Body of pancreas (tissue), 4 donors: ENCODE data around the gene LMBR1. TPM values are rescaled to one million over a fixed set of nuclear protein-coding genes. Genes with fewer than 3 reads are reported as not detected.
"Not testable (repeated sequence)": the region's sequence is repeated elsewhere in the genome, so short reads cannot be mapped to it uniquely, and the experiment has no call there.

Source experiments
- ATAC-seq: fragments of 150-250 bp; one replicate; pipeline ENCODE4 v1.9.1; 2016
- DNase-seq, 4 donors: peaks; one replicate each; pipeline ENCODE4 v3.0.0-alpha.2; 2019
- H3K27ac ChIP-seq, 4 donors: fragments of 200-600 bp; sonication (generic); 1 replicate in 3 of 4; 2 replicates in 1 of 4; pipeline versions ENCODE4 v1.5.1 to v1.6.1; 2016 to 2019; ENCODE audit warnings: mild to moderate bottlenecking in 1 of 4, mixed read lengths in 1 of 4, moderate library complexity in 1 of 4
- H3K27me3 ChIP-seq, 2 donors: fragments of 200-600 bp; sonication (generic); one replicate each; pipeline ENCODE4 v1.6.0; 2016; ENCODE audit warnings: mild to moderate bottlenecking in 1 of 2
- H3K36me3 ChIP-seq, 2 donors: fragments of 200-600 bp; sonication (generic); replicated peaks in 1 of 2; 2 replicates each; pipeline ENCODE4 v1.5.1; 2016; ENCODE audit warnings: low read depth in 2 of 2; ENCODE audit not compliant: insufficient read depth in 1 of 2
- H3K4me1 ChIP-seq: fragments of 200-600 bp; sonication (generic); one replicate; pipeline ENCODE4 v1.6.0; 2016
- H3K4me3 ChIP-seq, 2 donors: fragments of 200-600 bp; sonication (generic); 1 replicate in 1 of 2; 2 replicates in 1 of 2; pipeline ENCODE4 v1.5.1; 2016 to 2019
- H3K9me3 ChIP-seq, 3 donors: fragments of 200-600 bp; sonication (generic); 1 replicate in 2 of 3; 2 replicates in 1 of 3; pipeline ENCODE4 v1.5.1; 2016
- CTCF ChIP-seq, 7 experiments: fragments of 450-650 bp in 4 of 7; fragments of 200-600 bp in 3 of 7; sonication (generic) in 3 of 7; IDR thresholded peaks; one replicate each; pipeline ENCODE4 v1.5.1; 2016 to 2019; ENCODE audit warnings: antibody characterized with exemption in 7 of 7
- POLR2A ChIP-seq, 3 donors: fragments of 450-650 bp; IDR thresholded peaks; one replicate each; pipeline ENCODE4 v1.6.1; 2016; ENCODE audit warnings: antibody characterized with exemption in 3 of 3, mild to moderate bottlenecking in 2 of 3
- WGBS, 2 donors: methylation state at CpG; one replicate each; pipeline ENCODE4 v1.1.5; 2017; 5-methylcytosine and 5-hydroxymethylcytosine counted together
- intact Hi-C: fragments of 100-400 bp; cut with DNase I; formaldehyde crosslinking; loops from one replicate; pipeline ENCODE4 v1.15.1; 2023
- total RNA-seq, 2 donors: library from RNA; depleted of rRNA; stranded (reverse); fragments of >200 nt; gene quantifications; one replicate each; pipeline ENCODE4 v1.1.0, GENCODE V29; 2016

The LMBR1 gene
- total RNA-seq, 2 donors from 2014 or later, result 23.4 to 54.0 TPM

- H3K4me1 ChIP-seq, result no peaks in the 10 kb centered on the region
- H3K9me3 ChIP-seq, result peaks cover 0 to 9% (median 0%) of the 10 kb centered on the region in 3 donors
- ATAC-seq, result no peak
- TF ChIP-seq CTCF (IDR thresholded peaks at IDR 0.05), result no peak
- no peak for TF ChIP-seq POLR2A (IDR thresholded peaks at IDR 0.05)
- H3K4me3 ChIP-seq, result no peak overlapping the region
- no peak for DNase-seq
- H3K36me3 ChIP-seq, result no peaks in the 10 kb centered on the region
- H3K27ac ChIP-seq, result no peak overlapping the region
- intact Hi-C loops, result no loop called here
- no peaks in the 10 kb centered on the region for H3K27me3 ChIP-seq
- WGBS, 2 donors, result 97 to 100% methylated on average over 2 of the region's 2 CpGs
These were observed 17.2 kb downstream of the LMBR1 start for GRCh38 chr7:156875766-156876165.

GRCh38 chr7:156868363-156868762 lies 24.6 kb downstream of the LMBR1 start:
- H3K4me1 ChIP-seq, H3K4me3 ChIP-seq, H3K27ac ChIP-seq, ATAC-seq, H3K36me3 ChIP-seq, H3K27me3 ChIP-seq, intact Hi-C loops, DNase-seq, H3K9me3 ChIP-seq: not testable (repeated sequence)
- 96 to 97% methylated on average over 6 to 8 of the region's 8 CpGs for WGBS, 2 donors

GRCh38 chr7:156865493-156865892 lies 27.5 kb downstream of the LMBR1 start:
- Histone ChIP-seq H3K27ac (no peak overlapping the region), H3K36me3 (no peaks in the 10 kb centered on the region), H3K4me3 (no peak overlapping the region), H3K27me3 (no peaks in the 10 kb centered on the region), H3K9me3 (peaks cover 0 to 3% (median 0%) of the 10 kb centered on the region in 3 donors), H3K4me1 (no peaks in the 10 kb centered on the region)
- DNase-seq (no peak), ATAC-seq (no peak)
- 68 to 80% methylated on average over 1 of the region's 1 CpG for WGBS, 2 donors
- TF ChIP-seq POLR2A (IDR thresholded peaks at IDR 0.05), result no peak
- TF ChIP-seq CTCF (IDR thresholded peaks at IDR 0.05), result no peak
- intact Hi-C loops, result no loop called here

GRCh38 chr7:156862022-156862421 lies 31.0 kb downstream of the LMBR1 start:
- DNase-seq, H3K27ac ChIP-seq, H3K4me3 ChIP-seq, H3K36me3 ChIP-seq, H3K9me3 ChIP-seq, H3K27me3 ChIP-seq, ATAC-seq, H3K4me1 ChIP-seq, intact Hi-C loops: not testable (repeated sequence)
- WGBS, 2 donors, result 95% methylated on average over 2 of the region's 2 CpGs

- TF ChIP-seq POLR2A (IDR thresholded peaks at IDR 0.05), result no peak
- TF ChIP-seq CTCF (IDR thresholded peaks at IDR 0.05), result no peak
- intact Hi-C loops, result no loop called here
- DNase-seq, result no peak
- Histone ChIP-seq H3K27ac (no peak overlapping the region), H3K4me3 (no peak overlapping the region), H3K27me3 (no peaks in the 10 kb centered on the region), H3K4me1 (no peaks in the 10 kb centered on the region), H3K36me3 (no peaks in the 10 kb centered on the region), H3K9me3 (peaks cover 0 to 8% (median 0%) of the 10 kb centered on the region in 3 donors)
- no peak for ATAC-seq
- WGBS, 2 donors, result 92 to 100% methylated on average over 2 of the region's 2 CpGs
These were observed 31.8 kb downstream of the LMBR1 start for GRCh38 chr7:156861212-156861611.

- H3K27ac ChIP-seq, H3K27me3 ChIP-seq, intact Hi-C loops, H3K4me1 ChIP-seq, DNase-seq, H3K36me3 ChIP-seq, ATAC-seq, H3K9me3 ChIP-seq, H3K4me3 ChIP-seq: not testable (repeated sequence)
- 96 to 97% methylated on average over 8 of the region's 8 CpGs for WGBS, 2 donors
These were observed 32.9 kb downstream of the LMBR1 start for GRCh38 chr7:156860099-156860498.
